Stimulated activated CD8-positive, alpha-beta memory T cell treated with anti-CD3 and anti-CD28 coated beads, Interleukin-4, amount 100 ng/mL, for 48 hours (primary cell): ENCODE results near the gene MOXD1.

Source experiments
- DNase-seq: peaks from one replicate; pipeline ENCODE4 v3.0.0-alpha.2; 2020

Gene MOXD1

GRCh38 chr6:132400883-132401617, at the start of gene MOXD1:
TSS of gene MOXD1 (minus strand) at chr6:132401475. CDS start at chr6:132401426, 49 bp downstream.
- DNase-seq = no peak

DNA sequence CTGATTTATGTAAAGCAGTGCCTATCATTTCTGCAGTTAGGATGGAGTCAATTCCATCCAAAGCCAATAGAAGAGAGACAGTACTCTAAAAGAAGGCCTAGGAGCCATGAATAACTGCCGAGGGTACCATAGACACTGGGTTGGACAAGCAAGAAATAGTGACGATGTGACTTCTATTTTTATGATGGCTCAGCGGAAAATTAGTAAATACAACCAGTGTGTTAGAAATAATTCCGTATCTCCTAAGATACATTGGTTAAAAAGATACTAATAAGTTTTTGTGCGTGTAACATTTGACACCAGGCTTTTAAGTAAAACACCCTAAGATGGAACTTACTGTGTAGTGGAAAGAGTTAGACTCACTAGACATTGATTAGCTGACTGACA, 45.6 kb upstream of the MOXD1 start:
- DNase-seq = no peak

- no peak for DNase-seq
These were observed 45.0 kb upstream of the MOXD1 start for GRCh38 chr6:132446141-132446854.

GRCh38 chr6:132445201-132445951, 44.1 kb upstream of the MOXD1 start:
- DNase-seq = no peak

DNA sequence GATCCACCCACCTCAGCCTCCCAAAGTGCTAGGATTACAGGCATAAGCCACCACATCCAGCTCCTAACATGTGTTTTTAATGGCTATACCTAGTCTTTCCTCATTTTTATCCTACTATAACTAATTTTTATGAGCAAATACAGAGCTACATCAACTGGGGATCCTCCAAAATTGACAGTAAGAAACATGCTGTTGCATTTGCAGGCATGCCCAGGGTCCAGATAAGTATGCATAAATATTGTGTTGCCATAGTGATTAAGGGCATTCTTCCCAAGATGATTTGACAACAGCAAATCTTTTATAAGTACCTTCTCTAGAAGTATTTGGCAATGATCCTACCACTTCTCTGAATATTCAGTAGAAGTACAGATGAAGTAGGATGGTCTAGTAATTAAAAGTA, 41.9 kb upstream of the MOXD1 start:
- no peak for DNase-seq

GRCh38 chr6:132430110-132430509, 28.8 kb upstream of the MOXD1 start:
- DNase-seq = no peak

GRCh38 chr6:132425176-132425575, 23.9 kb upstream of the MOXD1 start:
- no peak for DNase-seq

DNA sequence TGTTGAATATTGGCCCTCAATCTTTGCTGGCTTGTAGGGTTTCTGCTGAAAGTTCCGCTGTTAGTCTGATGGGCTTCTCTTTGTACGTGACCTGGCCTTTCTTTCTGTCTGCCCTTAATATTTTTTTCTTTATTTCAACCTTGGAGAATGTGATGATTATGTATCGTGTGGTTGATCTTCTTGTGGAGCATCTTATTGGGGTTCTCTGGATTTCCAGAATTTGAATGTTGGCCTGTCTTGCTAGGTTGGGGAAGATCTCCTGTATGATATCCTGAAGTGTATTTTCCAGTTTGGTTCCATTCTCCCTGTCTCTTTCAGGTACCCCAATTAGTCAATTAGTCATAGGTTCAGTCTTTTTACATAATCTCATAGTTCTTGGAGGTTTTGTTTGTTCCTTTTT, 22.6 kb upstream of the MOXD1 start:
- DNase-seq = no peak

DNA sequence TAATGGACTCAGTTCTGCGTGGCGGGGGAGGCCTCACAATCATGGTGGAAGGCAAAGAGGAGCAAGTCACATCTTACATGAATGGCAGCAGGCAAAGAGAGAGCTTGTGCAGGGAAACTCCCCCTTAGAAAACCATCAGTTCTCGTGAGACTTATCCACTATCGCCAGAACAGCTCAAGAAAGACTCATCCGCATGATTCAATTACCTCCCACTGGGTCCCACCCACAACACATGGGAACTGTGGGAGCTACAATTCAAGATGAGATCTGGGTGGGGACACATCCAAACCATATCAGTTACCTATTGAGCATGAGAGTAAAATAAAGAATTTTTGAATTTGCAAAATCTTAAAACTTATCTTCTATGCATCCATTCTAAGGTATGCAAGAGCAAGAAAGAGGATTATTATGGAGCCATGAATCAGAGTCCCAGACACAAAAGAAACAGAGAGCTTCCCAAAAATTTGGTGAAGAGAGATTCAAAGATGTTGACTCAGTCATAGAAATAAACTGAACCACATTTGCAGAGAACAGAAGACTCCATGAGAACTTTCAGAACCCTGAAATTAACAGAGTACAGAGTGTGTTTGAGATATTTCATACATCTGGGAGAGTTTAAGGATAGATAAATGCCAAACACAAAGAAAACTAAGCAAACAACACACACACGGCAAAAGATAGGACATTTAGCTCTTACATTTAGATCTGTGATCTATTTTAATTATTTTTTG, 17.1 kb upstream of the MOXD1 start:
- no peak for DNase-seq

- DNase-seq = no peak
These were observed 13.5 kb upstream of the MOXD1 start for GRCh38 chr6:132414761-132415160.

DNA sequence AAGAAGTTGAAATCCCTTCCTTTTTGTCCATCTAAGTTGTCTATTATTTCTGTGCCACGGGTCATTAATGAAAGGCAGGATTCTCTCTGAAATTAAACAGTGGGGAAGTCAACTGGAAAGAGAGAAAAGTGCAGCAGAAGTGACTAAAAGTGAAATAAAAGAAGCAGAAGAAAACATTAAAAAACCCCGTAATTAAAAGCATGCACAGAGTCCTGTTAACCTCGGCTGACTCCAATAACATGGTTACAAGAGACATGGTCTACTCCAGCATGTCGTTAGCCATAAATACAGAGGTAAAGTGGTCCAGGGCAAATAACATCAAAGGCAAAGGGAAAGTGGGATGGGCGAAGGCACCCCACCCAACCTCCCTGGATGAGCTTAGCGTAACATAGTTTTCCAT, 13.0 kb upstream of the MOXD1 start:
- DNase-seq = no peak

DNA sequence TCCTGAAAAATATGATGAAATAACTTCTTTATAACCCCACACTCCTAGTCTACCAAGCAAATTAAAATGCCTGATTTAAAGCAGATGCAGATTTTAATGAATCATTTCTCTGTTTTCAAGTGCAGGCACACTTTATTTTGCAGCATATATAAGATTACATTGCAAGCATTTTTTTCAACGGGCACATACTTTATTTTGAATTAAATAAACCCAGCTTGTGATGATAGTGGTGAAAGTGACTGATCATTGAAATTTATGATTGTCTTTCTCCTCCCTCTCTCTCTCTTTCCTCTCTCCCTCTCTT, 12.2 kb upstream of the MOXD1 start:
- no peak for DNase-seq

DNA sequence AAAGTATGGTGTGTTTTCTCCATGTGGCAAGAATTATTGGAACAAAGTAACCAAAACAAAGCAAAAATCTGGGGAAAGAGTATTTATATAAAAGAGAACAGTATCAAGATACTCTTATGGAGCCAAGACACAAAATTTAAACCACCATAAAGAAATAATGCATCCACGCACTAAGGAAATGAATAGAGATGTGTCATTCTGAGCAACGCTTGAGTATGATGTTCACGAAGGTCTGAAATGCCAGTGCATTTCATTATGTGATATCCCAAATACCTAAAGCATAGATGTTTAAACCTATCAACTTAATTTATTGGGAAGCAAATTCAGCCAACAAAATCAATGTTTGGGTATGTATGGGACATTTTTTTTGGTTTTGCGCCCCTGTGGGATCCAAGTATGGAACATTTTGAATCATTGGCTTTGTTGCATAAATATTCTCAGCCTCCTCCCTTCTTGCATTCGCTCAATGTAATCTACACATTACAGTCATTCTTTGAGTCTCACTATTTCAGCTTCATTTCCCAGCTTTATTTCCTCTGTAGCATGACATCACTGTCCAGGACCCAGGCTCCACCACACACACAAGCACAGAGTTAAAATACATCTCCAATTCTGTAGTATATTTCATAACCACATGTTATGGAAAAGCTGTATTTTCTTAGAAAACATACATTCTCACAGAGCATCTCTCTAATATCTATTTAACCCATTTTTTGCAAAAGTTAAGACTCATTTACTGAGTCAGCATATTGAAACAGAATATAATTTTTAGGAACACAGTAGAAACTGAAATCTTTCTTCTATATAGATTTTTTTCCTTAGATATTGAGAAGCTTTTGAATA, 11.6 kb upstream of the MOXD1 start:
- DNase-seq = no peak

GRCh38 chr6:132411296-132411695, 10.0 kb upstream of the MOXD1 start:
- no peak for DNase-seq

DNA sequence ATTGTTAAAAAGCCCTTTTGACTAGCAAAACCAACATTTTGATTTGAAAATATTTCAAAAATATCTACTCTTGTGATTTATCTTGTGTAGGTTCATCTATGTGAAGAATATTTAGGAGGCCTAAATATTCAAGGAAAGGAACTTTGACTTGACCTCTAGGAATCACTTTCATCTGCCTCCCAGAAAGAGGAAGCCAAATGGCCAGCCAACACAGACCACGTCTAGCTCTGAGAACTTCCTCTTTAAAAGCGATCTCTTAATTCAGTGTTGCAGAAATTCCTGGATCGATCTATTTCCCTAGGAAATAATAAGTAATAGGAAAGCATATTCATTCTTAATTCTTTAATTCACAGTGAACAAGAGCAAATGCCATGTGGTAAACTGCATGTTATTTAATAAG, 9.6 kb upstream of the MOXD1 start:
- DNase-seq = no peak

- DNase-seq = no peak
These were observed 4.1 kb upstream of the MOXD1 start for GRCh38 chr6:132405143-132405915.

DNA sequence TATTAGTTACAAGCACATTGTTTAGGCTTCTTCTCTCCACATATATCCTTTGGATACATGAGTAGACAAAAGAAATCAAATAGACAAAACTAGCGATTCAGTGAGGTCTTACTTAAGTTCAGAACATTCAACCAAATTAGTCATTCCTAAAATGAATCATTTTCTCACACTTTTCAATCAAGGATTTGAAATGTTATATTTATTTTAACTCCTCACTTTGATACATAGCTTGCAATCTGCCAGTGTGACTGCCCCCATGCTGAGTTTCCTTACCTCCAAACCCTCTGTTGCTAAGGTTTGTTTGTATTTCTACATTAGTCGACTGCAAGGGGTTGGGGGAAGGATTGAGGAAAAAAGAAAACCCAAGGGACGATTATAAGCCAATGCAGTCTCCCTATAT, 3.5 kb upstream of the MOXD1 start:
- DNase-seq = no peak

GRCh38 chr6:132404330-132404729, 3.1 kb upstream of the MOXD1 start:
- no peak for DNase-seq

DNA sequence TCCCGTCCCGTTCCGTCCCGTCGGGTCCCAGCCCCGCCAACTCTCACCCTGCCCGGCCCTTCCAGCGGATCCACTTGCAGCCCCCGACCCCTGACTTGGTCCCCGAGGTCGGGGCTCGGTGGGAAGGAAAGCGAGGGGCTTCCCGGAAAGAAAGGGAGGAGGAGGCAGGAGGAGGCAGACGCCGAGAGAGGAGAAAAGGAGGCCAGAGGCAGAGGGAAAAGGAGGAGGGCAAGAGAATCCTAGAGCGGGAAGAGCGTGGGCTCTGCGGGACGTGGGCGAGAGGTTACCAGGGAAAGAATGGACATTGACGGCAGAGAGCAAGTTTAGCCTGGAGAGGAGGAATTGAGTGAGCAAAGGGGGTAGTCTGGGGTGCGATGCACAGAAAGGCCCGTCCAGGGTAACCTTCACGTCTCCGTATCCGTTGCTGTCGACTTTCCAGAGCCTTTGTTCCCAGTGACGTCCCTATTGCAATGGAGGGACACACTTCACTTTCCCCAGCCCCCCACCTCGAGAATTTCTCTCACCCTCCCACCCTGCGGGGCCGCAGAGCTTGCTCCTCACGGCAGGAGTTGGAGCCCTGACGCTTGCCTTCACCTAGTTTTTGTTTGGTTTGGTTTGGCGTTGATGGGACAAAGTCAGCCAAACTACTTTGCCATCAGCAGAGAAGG, 477 bp upstream of the MOXD1 start:
- DNase-seq = no peak

DNA sequence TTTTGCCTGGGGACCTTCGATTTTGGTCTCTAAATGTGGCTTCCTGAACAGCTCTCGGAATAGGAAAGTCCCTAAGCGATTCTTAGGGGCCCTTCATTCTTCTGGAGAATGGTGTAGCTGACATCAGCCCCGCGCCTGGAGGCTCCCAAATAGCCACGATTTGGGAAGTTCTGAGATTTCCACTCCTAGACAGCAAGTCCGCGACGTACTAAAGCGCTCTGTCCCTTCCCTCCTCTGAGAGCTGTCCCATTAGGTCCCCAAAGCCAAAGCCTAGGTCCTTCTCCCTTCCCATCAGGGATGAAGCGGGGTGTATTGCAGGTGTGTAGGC, 756 bp downstream of the MOXD1 start:
- DNase-seq = no peak

GRCh38 chr6:132399376-132400074, 1.8 kb downstream of the MOXD1 start:
- no peak for DNase-seq
